GM04503 (cell line): Measurements from ENCODE around the gene NNMT.
A peak's percentile ranks its signal among the peaks of the same experiment; 100 is the strongest.

ENCODE experiments used
- DNase-seq: peaks from one replicate; pipeline ENCODE4 v3.0.0-alpha.2; 2012; ENCODE audit warnings: low read depth

Gene NNMT

DNA sequence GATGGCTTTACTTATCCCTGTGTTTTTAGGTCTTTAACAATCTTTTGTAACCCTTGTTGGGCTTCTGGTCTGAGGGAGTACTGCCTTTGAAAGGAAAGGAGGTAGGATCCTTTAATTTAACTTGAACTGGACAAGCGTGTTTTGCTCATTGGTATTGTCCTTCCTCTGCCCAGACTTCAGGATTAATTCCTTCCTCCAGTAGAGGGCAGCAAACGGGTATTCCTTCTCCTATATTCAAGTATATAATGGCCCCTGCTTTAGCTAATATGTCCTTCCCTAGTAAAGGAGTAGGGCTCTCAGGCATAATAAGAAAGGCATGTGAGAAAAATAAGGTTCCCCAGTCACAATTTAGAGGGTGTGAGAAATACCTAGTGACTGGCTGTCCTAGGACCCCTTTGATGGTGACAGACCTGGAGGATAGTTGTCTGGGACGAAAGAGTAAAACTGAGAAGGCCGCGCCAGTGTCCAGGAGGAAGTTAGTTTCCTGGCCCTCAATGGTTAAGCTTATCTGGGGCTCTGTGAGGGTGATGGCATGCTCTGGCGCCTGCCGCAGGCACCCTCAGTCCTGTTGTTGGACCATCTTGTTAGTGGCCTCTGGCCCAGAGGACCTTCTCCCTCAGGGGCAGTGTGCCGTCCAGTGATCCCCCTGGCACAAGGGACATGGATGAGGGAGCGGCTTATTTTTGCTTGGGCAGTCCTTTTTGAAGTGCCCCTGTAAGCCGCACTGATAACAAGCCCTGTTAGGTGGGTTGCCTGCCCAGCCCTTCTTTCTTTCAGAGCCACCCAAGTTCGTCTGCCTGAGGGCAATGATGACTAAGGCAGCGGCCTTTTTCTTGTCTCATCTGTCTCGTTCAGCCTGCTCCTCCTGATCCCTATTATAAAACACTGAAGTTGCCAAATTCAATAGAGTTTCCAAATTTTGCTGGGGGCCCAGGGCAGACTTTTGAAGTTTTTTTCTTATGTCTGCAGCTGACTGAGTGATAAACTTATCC, 52.3 kb downstream of the NNMT start:
- peak; percentile 42 for DNase-seq

GRCh38 chr11:114350022-114350421, 53.8 kb downstream of the NNMT start:
- no peak for DNase-seq

GRCh38 chr11:114353443-114353842, 57.2 kb downstream of the NNMT start:
- DNase-seq: no peak

GRCh38 chr11:114354076-114354475, 57.9 kb downstream of the NNMT start:
- no peak for DNase-seq

DNA sequence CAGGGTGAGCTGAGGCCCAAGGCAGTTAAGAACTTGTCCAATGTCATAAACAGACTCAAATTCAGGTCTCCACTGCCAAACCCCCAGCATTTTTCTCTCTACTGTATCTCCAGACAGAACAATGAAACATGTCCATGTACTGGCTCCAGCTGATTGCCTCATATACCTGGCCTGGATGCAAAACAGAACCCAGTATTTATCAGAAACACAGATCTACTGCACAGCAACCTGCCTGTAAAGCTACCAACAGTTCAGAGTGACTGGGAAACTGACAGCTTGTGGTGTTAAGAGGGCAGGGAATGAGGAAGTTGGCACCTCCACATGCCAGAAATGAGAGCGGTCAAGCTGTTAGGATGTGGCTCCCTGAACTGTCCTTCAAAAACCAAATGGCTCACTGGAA, 62.5 kb downstream of the NNMT start:
- no peak for DNase-seq

- no peak for DNase-seq
These were observed 63.1 kb downstream of the NNMT start for GRCh38 chr11:114359342-114359741.

DNA sequence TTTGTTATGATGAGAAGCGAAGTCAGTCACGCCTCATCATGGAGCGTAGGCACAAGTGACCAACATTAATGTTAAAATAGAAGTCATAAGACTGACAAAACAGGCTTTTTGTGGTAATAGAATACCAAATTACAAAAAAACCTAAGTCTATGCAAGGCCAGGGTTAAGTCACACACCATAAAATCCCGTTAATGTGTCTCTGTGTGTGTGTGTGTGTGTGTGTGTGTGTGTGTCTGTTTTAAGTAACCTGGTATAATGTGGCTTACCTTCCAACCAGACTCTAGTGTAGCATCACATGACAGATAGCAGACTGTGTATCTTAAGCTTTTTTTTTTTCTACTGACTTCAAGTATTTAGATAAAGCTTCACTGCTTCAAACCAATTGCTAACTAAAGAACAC, 66.1 kb downstream of the NNMT start:
- DNase-seq: no peak

DNA sequence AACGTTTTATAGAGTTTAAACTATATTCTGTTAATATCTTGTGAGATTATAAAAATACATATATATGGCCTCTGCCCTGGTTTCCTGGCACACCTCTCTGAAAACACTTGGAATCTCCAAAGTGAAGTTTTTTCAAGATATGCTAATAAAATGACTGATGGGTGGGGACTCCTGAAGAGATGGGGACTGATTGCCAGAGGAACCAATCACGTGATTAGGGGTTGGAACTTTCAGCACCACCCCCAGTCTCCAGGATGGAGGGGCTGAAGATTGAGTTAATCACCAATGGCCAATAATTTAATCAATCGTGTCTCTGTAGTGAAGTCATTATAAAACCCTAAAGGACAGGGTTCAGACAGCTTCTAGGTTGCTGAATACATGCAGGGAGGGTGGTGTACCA, 66.8 kb downstream of the NNMT start:
- no peak for DNase-seq
